GM12878 (cell line): Measurements from ENCODE around the gene FKBP8. TPM values are rescaled to one million over a fixed set of nuclear protein-coding genes. Genes with fewer than 3 reads are reported as not detected.
A peak's percentile ranks its signal among the peaks of the same experiment; 100 is the strongest.

ENCODE experiments used
- BCL11A ChIP-seq: IDR thresholded peaks from 2 replicates; pipeline ENCODE4 v1.6.1; 2011; ENCODE audit warnings: low read depth, low read length
- EED ChIP-seq: sonication (generic); IDR thresholded peaks from 2 replicates; pipeline ENCODE4 v1.6.1; 2016; ENCODE audit warnings: antibody characterized with exemption, low read depth
- HDAC6 ChIP-seq: fragments of 200-600 bp; sonication (generic); IDR thresholded peaks from one replicate; pipeline ENCODE4 v1.8.0; 2017; ENCODE audit warnings: antibody characterized with exemption; ENCODE audit not compliant: unreplicated experiment
- IKZF2 ChIP-seq, 2 experiments: fragments of 450-650 bp; IDR thresholded peaks; 2 replicates each; pipeline ENCODE4 v1.6.1; 2017; ENCODE audit warnings: mild to moderate bottlenecking in 2 of 2, moderate library complexity in 2 of 2
- RUNX3 ChIP-seq: IDR thresholded peaks from 2 replicates; pipeline ENCODE4 v1.6.1; 2012; ENCODE audit warnings: low read length, inconsistent platforms
- SMAD5 ChIP-seq: IDR thresholded peaks from 2 replicates; pipeline ENCODE4 v1.6.1; 2016; ENCODE audit warnings: antibody characterized with exemption, low read depth
- SMARCA5 ChIP-seq: fragments of 450-650 bp; IDR thresholded peaks from 2 replicates; pipeline ENCODE4 v1.6.1; 2017; ENCODE audit warnings: mild to moderate bottlenecking
- SMC3 ChIP-seq: IDR thresholded peaks from 2 replicates; pipeline ENCODE4 v1.6.1; 2011; ENCODE audit warnings: low read length, improper control_type of control experiment, borderline replicate concordance
- SREBF1 ChIP-seq: IDR thresholded peaks from 2 replicates; pipeline ENCODE4 v1.6.1; 2012; ENCODE audit warnings: mild to moderate bottlenecking, low read length
- polyA plus RNA-seq, 11 experiments: library from polyadenylated mRNA; depleted of rRNA in 4 of 11; unstranded in 6 of 11; stranded (reverse) in 5 of 11; fragments of >200 nt; fragmentation: Nextera tagmentation in 4 of 11; fragmentation: Illumina TruSeq in 1 of 11; extraction: Ambion mirVana in 4 of 11; extraction: Trizol in 1 of 11; gene quantifications; 1 replicate in 1 of 11; 2 replicates in 10 of 11; pipeline versions ENCODE4 v1.2.1 to v1.2.3, GENCODE V29; 2011 to 2016; ENCODE audit warnings: inconsistent platforms in 2 of 11, missing spikeins in 2 of 11, low read depth in 1 of 11
- total RNA-seq, 4 experiments: library from RNA; depleted of rRNA in 3 of 4; stranded (reverse); fragments of >200 nt in 3 of 4; fragmentation: Illumina TruSeq in 1 of 4; extraction: Trizol in 1 of 4; gene quantifications; 2 replicates each; pipeline versions ENCODE4 v1.2.1 to v1.2.3, GENCODE V29; 2013 to 2021
- TF ChIP-seq, protein P1 (sequence below): fragments of 450-650 bp; IDR thresholded peaks from 2 replicates; pipeline ENCODE4 v1.6.1; 2017; ENCODE audit warnings: mild to moderate bottlenecking, moderate library complexity
- TF ChIP-seq, protein P2 (sequence below): IDR thresholded peaks from 2 replicates; pipeline ENCODE4 v1.6.1; 2011; ENCODE audit warnings: borderline replicate concordance, low read depth, mild to moderate bottlenecking, moderate library complexity, mixed read lengths, low read length; ENCODE audit not compliant: insufficient read depth; ENCODE audit errors: extremely low read length
- TF ChIP-seq, protein P3 (sequence below): fragments of 150-350 bp; IDR thresholded peaks from 2 replicates; pipeline ENCODE4 v1.6.1; 2016; ENCODE audit warnings: low read depth, low read length
- TF ChIP-seq, protein P4 (sequence below): IDR thresholded peaks from 2 replicates; pipeline ENCODE4 v1.6.1; 2012; ENCODE audit warnings: low read depth, low read length, improper control_type of control experiment
- TF ChIP-seq, protein P5 (sequence below): fragments of 450-650 bp; IDR thresholded peaks from 2 replicates; pipeline ENCODE4 v1.6.1; 2016; ENCODE audit warnings: mild to moderate bottlenecking
- TF ChIP-seq, protein P6 (sequence below): fragments of 450-650 bp; IDR thresholded peaks from 2 replicates; pipeline ENCODE4 v1.6.1; 2017; ENCODE audit warnings: mild to moderate bottlenecking

Gene FKBP8
- total and polyA plus RNA-seq, 10 of the 15 experiments (the other 5 are each of a cell fraction or from before 2014, with no cell fraction given): 0.13 to 205 (median 95.4) TPM

DNA sequence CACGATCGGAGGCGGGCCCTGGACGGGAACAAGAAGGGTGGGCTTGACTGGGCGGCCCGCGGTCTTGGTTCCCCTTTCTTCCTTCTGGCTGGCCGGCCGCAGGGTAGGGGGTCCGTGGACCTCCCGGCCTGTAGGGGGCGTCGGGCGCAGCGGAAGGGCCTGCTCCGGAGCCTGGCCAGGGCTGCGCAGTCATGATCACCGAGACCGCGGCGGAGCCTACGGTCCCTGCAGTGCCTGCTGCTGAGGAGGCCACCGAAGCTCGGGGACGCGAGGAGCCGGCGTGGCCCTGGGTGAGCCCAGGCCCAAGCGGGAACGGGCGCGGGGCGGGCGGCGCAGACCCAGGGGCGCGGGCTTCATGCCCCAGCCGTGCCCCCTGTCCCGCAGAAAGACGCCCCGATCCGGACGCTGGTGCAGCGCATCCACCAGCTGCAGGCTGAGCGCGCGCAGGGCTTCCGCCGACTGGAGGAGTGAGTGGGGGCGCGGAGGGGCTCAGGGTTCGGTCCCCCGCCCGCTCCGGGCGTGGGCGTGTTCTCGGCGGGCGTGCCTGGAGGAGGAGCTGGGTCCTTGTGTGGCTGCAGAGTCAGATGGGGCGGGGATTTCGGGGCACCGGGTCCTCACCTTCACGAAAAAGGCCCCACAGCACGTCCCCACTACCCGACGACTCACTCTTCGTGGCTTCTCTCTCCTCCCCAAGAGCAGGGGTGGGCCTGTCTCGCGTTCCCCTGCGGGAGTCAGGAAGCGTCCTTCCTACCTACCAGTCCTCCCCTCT is 45.4 kb upstream of the FKBP8 start, which contains the start of gene REX1BD (continued):
- TF ChIP-seq, protein P1, sequence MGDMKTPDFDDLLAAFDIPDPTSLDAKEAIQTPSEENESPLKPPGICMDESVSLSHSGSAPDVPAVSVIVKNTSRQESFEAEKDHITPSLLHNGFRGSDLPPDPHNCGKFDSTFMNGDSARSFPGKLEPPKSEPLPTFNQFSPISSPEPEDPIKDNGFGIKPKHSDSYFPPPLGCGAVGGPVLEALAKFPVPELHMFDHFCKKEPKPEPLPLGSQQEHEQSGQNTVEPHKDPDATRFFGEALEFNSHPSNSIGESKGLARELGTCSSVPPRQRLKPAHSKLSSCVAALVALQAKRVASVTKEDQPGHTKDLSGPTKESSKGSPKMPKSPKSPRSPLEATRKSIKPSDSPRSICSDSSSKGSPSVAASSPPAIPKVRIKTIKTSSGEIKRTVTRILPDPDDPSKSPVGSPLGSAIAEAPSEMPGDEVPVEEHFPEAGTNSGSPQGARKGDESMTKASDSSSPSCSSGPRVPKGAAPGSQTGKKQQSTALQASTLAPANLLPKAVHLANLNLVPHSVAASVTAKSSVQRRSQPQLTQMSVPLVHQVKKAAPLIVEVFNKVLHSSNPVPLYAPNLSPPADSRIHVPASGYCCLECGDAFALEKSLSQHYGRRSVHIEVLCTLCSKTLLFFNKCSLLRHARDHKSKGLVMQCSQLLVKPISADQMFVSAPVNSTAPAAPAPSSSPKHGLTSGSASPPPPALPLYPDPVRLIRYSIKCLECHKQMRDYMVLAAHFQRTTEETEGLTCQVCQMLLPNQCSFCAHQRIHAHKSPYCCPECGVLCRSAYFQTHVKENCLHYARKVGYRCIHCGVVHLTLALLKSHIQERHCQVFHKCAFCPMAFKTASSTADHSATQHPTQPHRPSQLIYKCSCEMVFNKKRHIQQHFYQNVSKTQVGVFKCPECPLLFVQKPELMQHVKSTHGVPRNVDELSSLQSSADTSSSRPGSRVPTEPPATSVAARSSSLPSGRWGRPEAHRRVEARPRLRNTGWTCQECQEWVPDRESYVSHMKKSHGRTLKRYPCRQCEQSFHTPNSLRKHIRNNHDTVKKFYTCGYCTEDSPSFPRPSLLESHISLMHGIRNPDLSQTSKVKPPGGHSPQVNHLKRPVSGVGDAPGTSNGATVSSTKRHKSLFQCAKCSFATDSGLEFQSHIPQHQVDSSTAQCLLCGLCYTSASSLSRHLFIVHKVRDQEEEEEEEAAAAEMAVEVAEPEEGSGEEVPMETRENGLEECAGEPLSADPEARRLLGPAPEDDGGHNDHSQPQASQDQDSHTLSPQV: 0 out of 2 replicates have a peak, but pooled peaks have one; percentile 20
- TF ChIP-seq HDAC6 (peak; percentile 40), EED (no peak), IKZF2 (IDR thresholded peaks at IDR 0.05) (peak; percentile 47 to 67; a peak in 3 of 4 replicates), RUNX3 (peak; percentile 65), SMAD5 (peak; percentile 66; the same call in 1 of the 2 replicates), SMC3 (peak; percentile 24), BCL11A (no peak), SREBF1 (no peak), SMARCA5 (peak; percentile 100)
- TF ChIP-seq, protein P2, sequence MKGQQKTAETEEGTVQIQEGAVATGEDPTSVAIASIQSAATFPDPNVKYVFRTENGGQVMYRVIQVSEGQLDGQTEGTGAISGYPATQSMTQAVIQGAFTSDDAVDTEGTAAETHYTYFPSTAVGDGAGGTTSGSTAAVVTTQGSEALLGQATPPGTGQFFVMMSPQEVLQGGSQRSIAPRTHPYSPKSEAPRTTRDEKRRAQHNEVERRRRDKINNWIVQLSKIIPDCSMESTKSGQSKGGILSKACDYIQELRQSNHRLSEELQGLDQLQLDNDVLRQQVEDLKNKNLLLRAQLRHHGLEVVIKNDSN: no peak
- TF ChIP-seq, protein P3, sequence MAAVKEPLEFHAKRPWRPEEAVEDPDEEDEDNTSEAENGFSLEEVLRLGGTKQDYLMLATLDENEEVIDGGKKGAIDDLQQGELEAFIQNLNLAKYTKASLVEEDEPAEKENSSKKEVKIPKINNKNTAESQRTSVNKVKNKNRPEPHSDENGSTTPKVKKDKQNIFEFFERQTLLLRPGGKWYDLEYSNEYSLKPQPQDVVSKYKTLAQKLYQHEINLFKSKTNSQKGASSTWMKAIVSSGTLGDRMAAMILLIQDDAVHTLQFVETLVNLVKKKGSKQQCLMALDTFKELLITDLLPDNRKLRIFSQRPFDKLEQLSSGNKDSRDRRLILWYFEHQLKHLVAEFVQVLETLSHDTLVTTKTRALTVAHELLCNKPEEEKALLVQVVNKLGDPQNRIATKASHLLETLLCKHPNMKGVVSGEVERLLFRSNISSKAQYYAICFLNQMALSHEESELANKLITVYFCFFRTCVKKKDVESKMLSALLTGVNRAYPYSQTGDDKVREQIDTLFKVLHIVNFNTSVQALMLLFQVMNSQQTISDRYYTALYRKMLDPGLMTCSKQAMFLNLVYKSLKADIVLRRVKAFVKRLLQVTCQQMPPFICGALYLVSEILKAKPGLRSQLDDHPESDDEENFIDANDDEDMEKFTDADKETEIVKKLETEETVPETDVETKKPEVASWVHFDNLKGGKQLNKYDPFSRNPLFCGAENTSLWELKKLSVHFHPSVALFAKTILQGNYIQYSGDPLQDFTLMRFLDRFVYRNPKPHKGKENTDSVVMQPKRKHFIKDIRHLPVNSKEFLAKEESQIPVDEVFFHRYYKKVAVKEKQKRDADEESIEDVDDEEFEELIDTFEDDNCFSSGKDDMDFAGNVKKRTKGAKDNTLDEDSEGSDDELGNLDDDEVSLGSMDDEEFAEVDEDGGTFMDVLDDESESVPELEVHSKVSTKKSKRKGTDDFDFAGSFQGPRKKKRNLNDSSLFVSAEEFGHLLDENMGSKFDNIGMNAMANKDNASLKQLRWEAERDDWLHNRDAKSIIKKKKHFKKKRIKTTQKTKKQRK: no peak
- TF ChIP-seq, protein P4, sequence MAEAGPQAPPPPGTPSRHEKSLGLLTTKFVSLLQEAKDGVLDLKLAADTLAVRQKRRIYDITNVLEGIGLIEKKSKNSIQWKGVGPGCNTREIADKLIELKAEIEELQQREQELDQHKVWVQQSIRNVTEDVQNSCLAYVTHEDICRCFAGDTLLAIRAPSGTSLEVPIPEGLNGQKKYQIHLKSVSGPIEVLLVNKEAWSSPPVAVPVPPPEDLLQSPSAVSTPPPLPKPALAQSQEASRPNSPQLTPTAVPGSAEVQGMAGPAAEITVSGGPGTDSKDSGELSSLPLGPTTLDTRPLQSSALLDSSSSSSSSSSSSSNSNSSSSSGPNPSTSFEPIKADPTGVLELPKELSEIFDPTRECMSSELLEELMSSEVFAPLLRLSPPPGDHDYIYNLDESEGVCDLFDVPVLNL: 0 out of 2 replicates have a peak, but pooled peaks have one; percentile 3
- TF ChIP-seq, protein P5, sequence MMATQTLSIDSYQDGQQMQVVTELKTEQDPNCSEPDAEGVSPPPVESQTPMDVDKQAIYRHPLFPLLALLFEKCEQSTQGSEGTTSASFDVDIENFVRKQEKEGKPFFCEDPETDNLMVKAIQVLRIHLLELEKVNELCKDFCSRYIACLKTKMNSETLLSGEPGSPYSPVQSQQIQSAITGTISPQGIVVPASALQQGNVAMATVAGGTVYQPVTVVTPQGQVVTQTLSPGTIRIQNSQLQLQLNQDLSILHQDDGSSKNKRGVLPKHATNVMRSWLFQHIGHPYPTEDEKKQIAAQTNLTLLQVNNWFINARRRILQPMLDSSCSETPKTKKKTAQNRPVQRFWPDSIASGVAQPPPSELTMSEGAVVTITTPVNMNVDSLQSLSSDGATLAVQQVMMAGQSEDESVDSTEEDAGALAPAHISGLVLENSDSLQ: peak; percentile 13; the same call in 1 of the 2 replicates
- TF ChIP-seq, protein P6, sequence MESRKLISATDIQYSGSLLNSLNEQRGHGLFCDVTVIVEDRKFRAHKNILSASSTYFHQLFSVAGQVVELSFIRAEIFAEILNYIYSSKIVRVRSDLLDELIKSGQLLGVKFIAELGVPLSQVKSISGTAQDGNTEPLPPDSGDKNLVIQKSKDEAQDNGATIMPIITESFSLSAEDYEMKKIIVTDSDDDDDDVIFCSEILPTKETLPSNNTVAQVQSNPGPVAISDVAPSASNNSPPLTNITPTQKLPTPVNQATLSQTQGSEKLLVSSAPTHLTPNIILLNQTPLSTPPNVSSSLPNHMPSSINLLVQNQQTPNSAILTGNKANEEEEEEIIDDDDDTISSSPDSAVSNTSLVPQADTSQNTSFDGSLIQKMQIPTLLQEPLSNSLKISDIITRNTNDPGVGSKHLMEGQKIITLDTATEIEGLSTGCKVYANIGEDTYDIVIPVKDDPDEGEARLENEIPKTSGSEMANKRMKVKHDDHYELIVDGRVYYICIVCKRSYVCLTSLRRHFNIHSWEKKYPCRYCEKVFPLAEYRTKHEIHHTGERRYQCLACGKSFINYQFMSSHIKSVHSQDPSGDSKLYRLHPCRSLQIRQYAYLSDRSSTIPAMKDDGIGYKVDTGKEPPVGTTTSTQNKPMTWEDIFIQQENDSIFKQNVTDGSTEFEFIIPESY: no peak
